Panc1 (cell line): ENCODE measurements around the gene RABL6. TPM values are rescaled to one million over a fixed set of nuclear protein-coding genes. Genes with fewer than 3 reads are reported as not detected.
"Not testable (repeated sequence)": the region's sequence is repeated elsewhere in the genome, so short reads cannot be mapped to it uniquely, and the experiment has no call there.

Experiments
- ATAC-seq: fragments of 200-7000 bp; cut with Tn5 transposase; 2 replicates; pipeline ENCODE4 v1.9.1; 2020; ENCODE audit warnings: mild to moderate bottlenecking, moderate library complexity
- BruUV-seq: library from RNA; stranded (reverse); fragments of 400-500 nt; replicated peaks from 2 replicates; lab custom pipeline; 2021; lab: Mats Ljungman, UMichigan
- CTCF ChIA-PET: fragments of 300-600 bp; sonication (Branson Sonifier 250); formaldehyde crosslinking; loops from one replicate; lab custom pipeline; 2022; ENCODE audit warnings: antibody characterized with exemption; lab: Charles Lee
- POLR2A ChIA-PET: fragments of 300-600 bp; sonication (Branson Sonifier 250); formaldehyde crosslinking; loops from one replicate; lab custom pipeline; 2022; ENCODE audit warnings: antibody characterized with exemption; lab: Charles Lee
- DNase-seq: peaks from one replicate; pipeline ENCODE4 v3.0.0-alpha.2; 2010; ENCODE audit warnings: low read depth, low spot score
- H3K27ac ChIP-seq: 2 replicates; pipeline ENCODE4 v1.5.1; 2011; ENCODE audit warnings: mild to moderate bottlenecking, low read length, inconsistent platforms
- H3K27me3 ChIP-seq: fragments of 200-500 bp; sonication (Bioruptor generic); 2 replicates; pipeline ENCODE4 v1.6.0; 2014; ENCODE audit warnings: low read length, inconsistent platforms; ENCODE audit not compliant: control insufficient read depth, insufficient read depth
- H3K36me3 ChIP-seq: fragments of 200-500 bp; sonication (Bioruptor generic); 2 replicates; pipeline ENCODE4 v1.5.1; 2014; ENCODE audit warnings: inconsistent platforms, mild to moderate bottlenecking, low read length, moderate library complexity; ENCODE audit not compliant: control insufficient read depth, insufficient read depth
- H3K4me1 ChIP-seq: 2 replicates; pipeline ENCODE4 v1.5.1; 2011; ENCODE audit warnings: inconsistent platforms, mild to moderate bottlenecking, low read length, moderate library complexity; ENCODE audit not compliant: control insufficient read depth, insufficient read depth
- H3K4me3 ChIP-seq, 2 experiments: 2 replicates each; pipeline ENCODE4 v1.5.1; 2011 to 2012; ENCODE audit warnings: low read depth in 2 of 2, low read length in 2 of 2, mild to moderate bottlenecking in 2 of 2, inconsistent platforms in 1 of 2, moderate library complexity in 1 of 2
- H3K9me3 ChIP-seq: fragments of 200-500 bp; sonication (Bioruptor generic); 2 replicates; pipeline ENCODE4 v1.5.1; 2014; ENCODE audit warnings: low read depth, mild to moderate bottlenecking, inconsistent platforms, low read length, moderate library complexity; ENCODE audit not compliant: control insufficient read depth, insufficient read depth
- SIN3A ChIP-seq: IDR thresholded peaks from 2 replicates; pipeline ENCODE4 v1.6.1; 2012; ENCODE audit warnings: low read depth, mild to moderate bottlenecking, low read length, moderate library complexity, borderline replicate concordance; ENCODE audit not compliant: insufficient read depth
- in situ Hi-C: cut with HindIII; loops from 2 replicates; pipeline ENCODE4 v1.10.0; 2016; ENCODE audit warnings: low sequenced_read_pairs, low pct_unique_long_range_greater_than_20kb
- intact Hi-C: fragments of 100-400 bp; cut with micrococcal nuclease; formaldehyde crosslinking; loops from one replicate; pipeline ENCODE4 v1.10.0; 2022; ENCODE audit not compliant: unreplicated experiment
- total RNA-seq: library from RNA; stranded (reverse); gene quantifications from one replicate; pipeline ENCODE4 v1.2.1, GENCODE V29; 2021; ENCODE audit not compliant: unreplicated experiment
- TF ChIP-seq, protein P1 (sequence below), 2 experiments: IDR thresholded peaks; 2 replicates each; pipeline ENCODE4 v1.6.1; 2011 to 2012; ENCODE audit warnings: low read depth in 2 of 2, control low read depth in 1 of 2, low read length in 1 of 2, mild to moderate bottlenecking in 1 of 2, moderate library complexity in 1 of 2; ENCODE audit not compliant: insufficient read depth in 1 of 2
- TF ChIP-seq, protein P2 (sequence below): fragments of 450-650 bp; IDR thresholded peaks from 2 replicates; pipeline ENCODE4 v1.5.1; 2017; ENCODE audit warnings: mild to moderate bottlenecking

Gene RABL6
- total RNA-seq, 1 experiment from 2014 or later, result 106 TPM

DNA sequence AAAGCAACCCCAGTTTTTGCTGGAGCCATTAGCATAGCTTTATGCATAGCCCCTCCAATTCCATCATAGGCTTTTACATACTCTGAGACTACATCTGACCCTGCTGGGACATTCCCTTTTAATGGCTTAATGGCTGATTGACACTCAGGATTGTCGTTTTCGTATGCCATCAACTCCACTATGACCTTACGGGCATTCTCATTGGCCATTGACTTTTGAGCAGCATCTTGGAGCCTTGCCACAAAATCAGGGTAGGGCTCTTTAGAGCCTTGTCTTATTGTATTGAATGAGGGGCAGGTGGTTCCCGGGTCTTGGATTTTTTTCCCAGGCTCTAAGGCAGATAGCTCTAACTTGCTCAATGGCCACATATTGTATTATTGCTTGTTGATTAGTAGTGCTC, 20.8 kb upstream of the RABL6 start:
- H3K4me3 ChIP-seq, POLR2A ChIA-PET, H3K27me3 ChIP-seq, BruUV-seq, DNase-seq, in situ Hi-C loops, H3K9me3 ChIP-seq, H3K4me1 ChIP-seq, CTCF ChIA-PET, intact Hi-C loops, ATAC-seq, H3K36me3 ChIP-seq, H3K27ac ChIP-seq: not testable (repeated sequence)

DNA sequence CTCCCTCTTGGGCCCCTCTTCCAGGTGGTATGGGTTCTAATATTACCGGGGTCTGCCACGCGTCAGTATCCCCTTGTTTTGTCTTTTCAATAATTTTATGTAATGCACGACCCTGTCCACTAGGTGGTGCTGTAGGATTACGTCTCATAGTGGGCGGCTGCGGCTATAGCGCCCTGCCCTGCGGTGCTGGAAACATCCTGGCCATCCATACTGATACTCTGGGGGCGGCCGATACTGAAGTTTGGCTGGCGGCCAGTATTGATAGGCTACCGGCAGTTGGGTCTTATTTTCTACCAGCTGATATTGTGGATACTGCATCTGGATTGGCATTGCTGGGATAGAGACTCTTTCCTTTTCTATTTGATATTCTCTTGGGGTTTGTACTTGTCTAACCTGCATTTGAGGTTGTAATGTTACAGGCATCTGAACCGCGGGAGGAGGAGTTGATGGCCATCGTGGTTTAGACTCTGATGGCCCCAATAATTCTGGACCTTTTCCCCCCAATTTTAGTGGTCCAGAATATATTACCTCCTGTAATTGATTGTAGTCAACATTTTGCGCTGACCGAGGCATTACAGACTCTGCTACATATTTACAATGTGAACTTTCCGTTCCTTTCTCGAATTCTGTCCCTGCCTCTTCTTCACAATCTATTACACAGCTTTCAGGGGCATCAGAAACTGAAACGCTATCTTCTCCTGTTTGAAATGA, 19.9 kb upstream of the RABL6 start:
- Histone ChIP-seq H3K4me3 (peak overlapping the region; percentile 18 to 50), H3K36me3 (no peaks in the 10 kb centered on the region; the same call in 1 of the 2 replicates), H3K27me3 (no peaks in the 10 kb centered on the region), H3K9me3 (no peaks in the 10 kb centered on the region), H3K27ac (peak overlapping the region; percentile 74), H3K4me1 (peaks cover 11% of the 10 kb centered on the region)
- in situ Hi-C loops, result no loop called here
- intact Hi-C loops, result no loop called here
- BruUV-seq, result no TSS peak
- POLR2A ChIA-PET, result no interaction called here
- ATAC-seq (no peak), DNase-seq (peak; percentile 43)
- TF ChIP-seq, protein P1, sequence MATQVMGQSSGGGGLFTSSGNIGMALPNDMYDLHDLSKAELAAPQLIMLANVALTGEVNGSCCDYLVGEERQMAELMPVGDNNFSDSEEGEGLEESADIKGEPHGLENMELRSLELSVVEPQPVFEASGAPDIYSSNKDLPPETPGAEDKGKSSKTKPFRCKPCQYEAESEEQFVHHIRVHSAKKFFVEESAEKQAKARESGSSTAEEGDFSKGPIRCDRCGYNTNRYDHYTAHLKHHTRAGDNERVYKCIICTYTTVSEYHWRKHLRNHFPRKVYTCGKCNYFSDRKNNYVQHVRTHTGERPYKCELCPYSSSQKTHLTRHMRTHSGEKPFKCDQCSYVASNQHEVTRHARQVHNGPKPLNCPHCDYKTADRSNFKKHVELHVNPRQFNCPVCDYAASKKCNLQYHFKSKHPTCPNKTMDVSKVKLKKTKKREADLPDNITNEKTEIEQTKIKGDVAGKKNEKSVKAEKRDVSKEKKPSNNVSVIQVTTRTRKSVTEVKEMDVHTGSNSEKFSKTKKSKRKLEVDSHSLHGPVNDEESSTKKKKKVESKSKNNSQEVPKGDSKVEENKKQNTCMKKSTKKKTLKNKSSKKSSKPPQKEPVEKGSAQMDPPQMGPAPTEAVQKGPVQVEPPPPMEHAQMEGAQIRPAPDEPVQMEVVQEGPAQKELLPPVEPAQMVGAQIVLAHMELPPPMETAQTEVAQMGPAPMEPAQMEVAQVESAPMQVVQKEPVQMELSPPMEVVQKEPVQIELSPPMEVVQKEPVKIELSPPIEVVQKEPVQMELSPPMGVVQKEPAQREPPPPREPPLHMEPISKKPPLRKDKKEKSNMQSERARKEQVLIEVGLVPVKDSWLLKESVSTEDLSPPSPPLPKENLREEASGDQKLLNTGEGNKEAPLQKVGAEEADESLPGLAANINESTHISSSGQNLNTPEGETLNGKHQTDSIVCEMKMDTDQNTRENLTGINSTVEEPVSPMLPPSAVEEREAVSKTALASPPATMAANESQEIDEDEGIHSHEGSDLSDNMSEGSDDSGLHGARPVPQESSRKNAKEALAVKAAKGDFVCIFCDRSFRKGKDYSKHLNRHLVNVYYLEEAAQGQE (IDR thresholded peaks at IDR 0.05; ENCODE audit: insufficient read depth in 1 of 2, low read depth in 2 of 2, low read length in 1 of 2), result no peak
- TF ChIP-seq SIN3A, result no peak
- TF ChIP-seq, protein P2, sequence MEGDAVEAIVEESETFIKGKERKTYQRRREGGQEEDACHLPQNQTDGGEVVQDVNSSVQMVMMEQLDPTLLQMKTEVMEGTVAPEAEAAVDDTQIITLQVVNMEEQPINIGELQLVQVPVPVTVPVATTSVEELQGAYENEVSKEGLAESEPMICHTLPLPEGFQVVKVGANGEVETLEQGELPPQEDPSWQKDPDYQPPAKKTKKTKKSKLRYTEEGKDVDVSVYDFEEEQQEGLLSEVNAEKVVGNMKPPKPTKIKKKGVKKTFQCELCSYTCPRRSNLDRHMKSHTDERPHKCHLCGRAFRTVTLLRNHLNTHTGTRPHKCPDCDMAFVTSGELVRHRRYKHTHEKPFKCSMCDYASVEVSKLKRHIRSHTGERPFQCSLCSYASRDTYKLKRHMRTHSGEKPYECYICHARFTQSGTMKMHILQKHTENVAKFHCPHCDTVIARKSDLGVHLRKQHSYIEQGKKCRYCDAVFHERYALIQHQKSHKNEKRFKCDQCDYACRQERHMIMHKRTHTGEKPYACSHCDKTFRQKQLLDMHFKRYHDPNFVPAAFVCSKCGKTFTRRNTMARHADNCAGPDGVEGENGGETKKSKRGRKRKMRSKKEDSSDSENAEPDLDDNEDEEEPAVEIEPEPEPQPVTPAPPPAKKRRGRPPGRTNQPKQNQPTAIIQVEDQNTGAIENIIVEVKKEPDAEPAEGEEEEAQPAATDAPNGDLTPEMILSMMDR, result peak; percentile 84
- CTCF ChIA-PET, result no interaction called here

DNA sequence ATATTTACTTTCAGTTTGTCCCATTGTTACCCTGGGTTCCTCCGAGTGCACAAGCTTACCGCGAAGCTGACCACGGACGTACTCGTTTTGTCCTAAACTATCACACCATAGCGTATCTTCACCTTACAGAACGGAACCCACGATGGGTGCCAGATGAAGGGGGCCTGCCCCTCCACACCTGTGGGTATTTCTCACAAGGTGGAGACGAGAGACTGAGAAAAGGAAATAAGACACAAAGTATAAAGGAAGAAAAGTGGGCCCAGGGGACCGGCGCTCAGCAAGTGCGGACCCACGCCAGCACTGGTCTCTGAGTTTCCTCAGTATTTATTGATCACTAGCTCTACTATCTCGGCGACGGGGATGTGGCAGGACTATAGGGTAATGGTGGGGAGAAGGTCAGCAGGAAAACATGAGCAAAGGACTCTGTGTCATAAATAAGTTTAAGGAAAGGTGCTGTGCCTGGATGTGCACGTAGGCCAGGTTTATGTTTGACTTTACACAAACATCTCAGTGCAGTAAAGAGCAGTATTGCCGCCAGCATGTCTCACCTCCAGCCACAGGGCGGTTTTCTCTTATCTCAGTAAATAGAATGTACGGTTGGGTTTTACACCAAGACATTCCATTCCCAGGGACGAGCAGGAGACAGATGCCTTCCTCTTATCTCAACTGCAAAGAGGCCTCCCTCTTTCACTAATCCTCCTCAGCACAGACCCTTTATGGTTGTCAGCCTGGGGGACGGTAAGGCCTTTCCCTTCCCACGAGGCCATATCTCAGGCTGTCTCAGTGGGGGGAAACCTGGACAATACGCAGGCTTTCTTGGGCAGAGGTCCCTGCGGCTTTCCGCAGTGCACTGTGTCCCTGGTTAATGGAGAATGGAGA, 18.9 kb upstream of the RABL6 start:
- peak overlapping the region; percentile 18 to 50 for H3K4me3 ChIP-seq
- in situ Hi-C loops, ATAC-seq, H3K36me3 ChIP-seq, H3K27me3 ChIP-seq, CTCF ChIA-PET, intact Hi-C loops, BruUV-seq, H3K9me3 ChIP-seq, DNase-seq: not testable (repeated sequence)
- peaks cover 11% of the 10 kb centered on the region for H3K4me1 ChIP-seq
- H3K27ac ChIP-seq, result peak overlapping the region; percentile 74
- POLR2A ChIA-PET, result interaction anchor here (0.6 kb wide), 1 partner anchor 11 kb away, joined by 3 read pairs; no protein-coding TSS in a partner anchor
